SU-DHL-6 (cell line): ENCODE measurements around the gene PHPT1.

Experiments used
- CTCF ChIP-seq: fragments of 200-600 bp; sonication (generic); IDR thresholded peaks from one replicate; pipeline ENCODE4 v1.5.1; 2017; ENCODE audit warnings: antibody characterized with exemption, mild to moderate bottlenecking, low read length, moderate library complexity; ENCODE audit not compliant: insufficient read depth, poor library complexity, severe bottlenecking
- EZH2phosphoT487 ChIP-seq: fragments of 200-600 bp; sonication (generic), shearing (Covaris generic); conservative IDR thresholded peaks from 2 replicates; pipeline ENCODE4 v1.6.1; 2018; ENCODE audit warnings: mild to moderate bottlenecking, antibody characterized with exemption, low read length, moderate library complexity, mixed read lengths

- no peak for TF ChIP-seq CTCF
- TF ChIP-seq EZH2phosphoT487 = no peak
Measured at GRCh38 chr9:136802321-136802720, 46.9 kb upstream of the PHPT1 start.
